NCI-H2107 treated with DMSO at 0.1 percent for 48 hours (cell line): ENCODE measurements around the gene RTN4RL2.

Source experiments
- DNase-seq: peaks from one replicate; lab custom pipeline; 2025; ENCODE audit not compliant: unreplicated experiment; lab: John Stamatoyannopoulos, UW

The RTN4RL2 gene

GRCh38 chr11:57523419-57523818 lies 63.1 kb downstream of the RTN4RL2 start:
- DNase-seq, result no peak
